WI38 (cell line): Measurements from ENCODE around the gene IQCF5.

Source experiments
- H3K4me3 ChIP-seq: 2 replicates; pipeline ENCODE4 v1.5.1; 2011; ENCODE audit warnings: low read depth, mild to moderate bottlenecking, control low read depth, low read length
- CTCF ChIP-seq: IDR thresholded peaks from 2 replicates; pipeline ENCODE4 v1.5.1; 2012; ENCODE audit warnings: low read depth, mild to moderate bottlenecking, control low read depth, low read length

Gene IQCF5

DNA sequence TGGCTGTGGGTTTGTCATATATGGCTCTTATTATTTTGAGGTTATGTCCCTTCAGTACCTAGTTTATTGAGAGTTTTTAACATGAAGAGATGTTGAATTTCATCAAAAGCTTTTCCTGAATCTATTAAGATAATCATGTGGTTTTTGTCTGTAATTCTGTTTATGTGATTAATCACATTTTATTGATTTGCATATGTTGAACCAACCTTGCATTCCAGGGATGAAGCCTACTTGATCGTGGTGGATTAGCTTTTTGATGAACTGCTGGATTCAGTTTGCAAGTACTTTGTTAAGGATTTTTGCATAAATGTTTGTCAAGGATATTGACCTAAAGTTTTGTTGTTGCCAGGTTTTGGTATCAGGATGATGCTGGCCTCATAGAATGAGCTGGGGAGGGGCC is 47.1 kb downstream of the IQCF5 start:
- TF ChIP-seq CTCF, result no peak

More for the DNA sequence above, 47.1 kb downstream of the IQCF5 start:
- H3K4me3 ChIP-seq, result no peak overlapping the region
